K562 (cell line): ENCODE data around the gene ISG20L2. TPM values are rescaled to one million over a fixed set of nuclear protein-coding genes. Genes with fewer than 3 reads are reported as not detected.

ENCODE experiments used
- ATAC-seq: fragments of 200-7000 bp; cut with Tn5 transposase; 3 replicates; pipeline ENCODE4 v1.9.1; 2020; ENCODE audit warnings: moderate library complexity
- BruUV-seq: library from RNA; stranded (reverse); fragments of 400-500 nt; replicated peaks from 2 replicates; lab custom pipeline; 2021; lab: Mats Ljungman, UMichigan
- CTCF ChIA-PET: fragments of 300-600 bp; formaldehyde crosslinking; extraction: SDS; loops from one replicate; lab custom pipeline; 2021; ENCODE audit warnings: low intra/inter-chr PET ratio; lab: Yijun Ruan, JAX
- POLR2A ChIA-PET: fragments of 300-600, 350-650 bp; sonication (Branson Sonifier 250); formaldehyde crosslinking; extraction: SDS; loops from one replicate; lab custom pipeline; 2021; ENCODE audit warnings: antibody characterized with exemption, inconsistent platforms; lab: Yijun Ruan, JAX
- DNase-seq, 4 experiments: peaks; one replicate each; pipeline versions ENCODE4 v3.0.0 to v3.0.0-alpha.2; 2011 to 2018; ENCODE audit warnings: low spot score in 3 of 4, mixed read lengths in 3 of 4; ENCODE audit errors: extremely low read depth in 1 of 4
- FAIRE-seq: peaks from 2 replicates; lab custom pipeline; 2011; peaks lifted over from hg19 to GRCh38; lab: Jason Lieb, UNC
- H2AFZ ChIP-seq: 2 replicates; pipeline ENCODE4 v1.6.0; 2011; ENCODE audit warnings: low read depth, low read length, control low read depth, inconsistent platforms
- H3K27ac ChIP-seq: fragments of 200-600 bp; 3 replicates; pipeline ENCODE4 v1.8.0; 2011; ENCODE audit warnings: low read depth, mild to moderate bottlenecking, control low read depth, inconsistent platforms, low read length, moderate library complexity, mixed read lengths; ENCODE audit errors: extremely low read depth
- H3K27me3 ChIP-seq, 2 experiments: fragments of 300-600 bp in 1 of 2; 2 replicates in 1 of 2; 3 replicates in 1 of 2; pipeline versions ENCODE4 v1.6.0 to v1.8.0; 2011; ENCODE audit warnings: inconsistent platforms in 2 of 2, low read length in 2 of 2, mild to moderate bottlenecking in 1 of 2, mixed read lengths in 1 of 2, moderate library complexity in 1 of 2; ENCODE audit not compliant: control insufficient read depth in 2 of 2, insufficient read depth in 2 of 2
- H3K36me3 ChIP-seq: fragments of 300-600 bp; 3 replicates; pipeline ENCODE4 v1.8.0; 2011; ENCODE audit warnings: mild to moderate bottlenecking, low read length, inconsistent platforms; ENCODE audit not compliant: control insufficient read depth, insufficient read depth
- H3K4me1 ChIP-seq, 2 experiments: fragments of 200-600 bp in 1 of 2; replicated peaks in 1 of 2; 2 replicates in 1 of 2; 3 replicates in 1 of 2; pipeline versions ENCODE4 v1.5.1 to v1.8.0; 2011; ENCODE audit warnings: inconsistent platforms in 2 of 2, low read length in 2 of 2, mild to moderate bottlenecking in 1 of 2, mixed read lengths in 1 of 2, moderate library complexity in 1 of 2; ENCODE audit not compliant: control insufficient read depth in 2 of 2, insufficient read depth in 2 of 2
- H3K4me2 ChIP-seq: 2 replicates; pipeline ENCODE4 v1.6.1; 2011; ENCODE audit warnings: low read length, control low read depth, inconsistent platforms, mixed read lengths; ENCODE audit not compliant: insufficient read depth
- H3K4me3 ChIP-seq: fragments of 200-600 bp; sonication (generic), shearing (Covaris generic); 2 replicates; pipeline ENCODE4 v1.5.1; 2016; ENCODE audit warnings: control low read depth, inconsistent platforms
- H3K79me2 ChIP-seq: fragments of 200-600 bp; 3 replicates; pipeline ENCODE4 v1.8.0; 2011; ENCODE audit warnings: low read length, inconsistent platforms; ENCODE audit not compliant: control insufficient read depth, insufficient read depth
- H3K9ac ChIP-seq, 2 experiments: 2 replicates each; pipeline versions ENCODE4 v1.6.0 to v1.6.1; 2011; ENCODE audit warnings: low read depth in 2 of 2, low read length in 2 of 2, control low read depth in 1 of 2, inconsistent platforms in 1 of 2, mild to moderate bottlenecking in 1 of 2, mixed read lengths in 1 of 2; ENCODE audit not compliant: insufficient read depth in 1 of 2
- H3K9me1 ChIP-seq: one replicate; pipeline ENCODE4 v1.6.0; 2011; ENCODE audit warnings: inconsistent platforms, mild to moderate bottlenecking, low read length, moderate library complexity; ENCODE audit not compliant: control insufficient read depth, insufficient read depth
- H3K9me3 ChIP-seq: replicated peaks from 2 replicates; pipeline ENCODE4 v1.5.1; 2011; ENCODE audit warnings: low read depth, low read length, inconsistent platforms; ENCODE audit not compliant: control insufficient read depth, insufficient read depth
- H4K20me1 ChIP-seq: replicated peaks from 2 replicates; pipeline ENCODE4 v1.6.1; 2011; ENCODE audit warnings: low read length, inconsistent platforms, mixed read lengths; ENCODE audit not compliant: control insufficient read depth, insufficient read depth
- CSDE1 ChIP-seq, 2 experiments: fragments of 450-650 bp; IDR thresholded peaks; 2 replicates each; pipeline ENCODE4 v1.6.1; 2016; ENCODE audit warnings: mild to moderate bottlenecking in 1 of 2
- WGBS: fragments of 100-300 bp; shearing (Covaris generic); methylation state at CpG from one replicate; pipeline ENCODE4 v1.1.6; 2016; ENCODE audit warnings: low coverage, mixed read lengths; ENCODE audit not compliant: insufficient coverage; ENCODE audit errors: missing lambda C conversion rate; 5-methylcytosine and 5-hydroxymethylcytosine counted together
- in situ Hi-C: fragments of 300-500 bp; cut with MboI; formaldehyde crosslinking; loops from 4 replicates; pipeline ENCODE4 v1.15.0; 2018; ENCODE audit warnings: inconsistent platforms, mixed read lengths
- intact Hi-C: fragments of 100-400 bp; cut with micrococcal nuclease; formaldehyde crosslinking; loops from 2 replicates; pipeline ENCODE4 v1.14.2; 2022
- polyA plus RNA-seq, 8 experiments: library from polyadenylated mRNA; depleted of rRNA in 4 of 8; stranded (reverse) in 5 of 8; unstranded in 3 of 8; fragments of >200 nt; fragmentation: Nextera tagmentation in 2 of 8; fragmentation: Illumina TruSeq in 1 of 8; extraction: Ambion mirVana in 2 of 8; extraction: Trizol in 1 of 8; gene quantifications; 2 replicates each; pipeline versions ENCODE4 v1.2.1 to v1.2.3, GENCODE V29; 2011 to 2014; ENCODE audit warnings: inconsistent platforms in 1 of 8, missing spikeins in 1 of 8
- total RNA-seq, 7 experiments: library from RNA; depleted of rRNA in 6 of 7; stranded (reverse); fragments of >200 nt in 6 of 7; fragmentation: Illumina TruSeq in 2 of 7; extraction: Trizol in 2 of 7; gene quantifications; 2 replicates each; pipeline versions ENCODE4 v1.2.1 to v1.2.3, GENCODE V29; 2011 to 2021; ENCODE audit warnings: low replicate concordance in 1 of 7
- TF ChIP-seq, protein P1 (sequence below): fragments of 250-450 bp; sonication (Bioruptor Pico); IDR thresholded peaks from 2 replicates; pipeline ENCODE4 v1.4.0; 2020
- TF ChIP-seq, protein P2 (sequence below), 2 experiments: fragments of 450-650 bp in 1 of 2; sonication (generic) in 1 of 2; formaldehyde crosslinking in 1 of 2; IDR thresholded peaks; 2 replicates each; pipeline versions ENCODE4 v1.7.1 to v1.9.0; 2016 to 2022; ENCODE audit warnings: inconsistent platforms in 1 of 2, mild to moderate bottlenecking in 1 of 2, missing genetic modification reagents in 1 of 2

The ISG20L2 gene
- total and polyA plus RNA-seq, 9 of the 15 experiments (the other 6 are each of a cell fraction or from before 2014, with no cell fraction given), result 21.3 to 130 (median 50.3) TPM

GRCh38 chr1:156766298-156767100 is 37.9 kb upstream of the ISG20L2 start:
- peak overlapping the region; percentile 70 for H3K27ac ChIP-seq
- H3K79me2 ChIP-seq, result peaks cover 55% of the 10 kb centered on the region
- H4K20me1 ChIP-seq, result no peaks in the 10 kb centered on the region
- WGBS, result 11% methylated on average over 14 of the region's 14 CpGs
- CTCF ChIA-PET, result interaction anchor here (1.0 kb wide), 1 partner anchor 37 kb away, joined by 3 read pairs; no protein-coding TSS in a partner anchor
- ATAC-seq (no peak; the same call in 2 of the 3 replicates), DNase-seq (no peak), FAIRE-seq (no peak)
- no peaks in the 10 kb centered on the region for H3K27me3 ChIP-seq
- BruUV-seq, result TSS peak; percentile 91
- peak overlapping the region; percentile 89 for H2AFZ ChIP-seq
- H3K9me1 ChIP-seq, result no peaks in the 10 kb centered on the region
- peak overlapping the region; percentile 46 for H3K4me3 ChIP-seq
- H3K4me2 ChIP-seq, result peak overlapping the region; percentile 98
- peaks cover 18% of the 10 kb centered on the region for H3K36me3 ChIP-seq
- peaks cover 17 to 18% of the 10 kb centered on the region in 2 experiments; a peak in 3 of 5 replicates for H3K4me1 ChIP-seq
- POLR2A ChIA-PET, result interaction anchor here (0.5 to 3.2 kb wide), 18 partner anchors 10 to 104 kb away, joined by 3 to 27 read pairs (median 4); partner anchors contain the start of genes HDGF, ISG20L2, METTL25B and MRPL24
- peak overlapping the region; percentile 86 to 91 for H3K9ac ChIP-seq
- no peaks in the 10 kb centered on the region for H3K9me3 ChIP-seq
- intact Hi-C loops (loop anchor here (1.0 to 2.0 kb wide), 3 partner anchors 16 to 40 kb away; partner anchors contain the start of genes HDGF and MRPL24), in situ Hi-C loops (loop anchor here (5.0 kb wide), 1 partner anchor 39 kb away; the partner anchor contains the start of genes ISG20L2 and METTL25B)
- TF ChIP-seq CSDE1 (IDR thresholded peaks at IDR 0.05), result no peak
- TF ChIP-seq, protein P1, sequence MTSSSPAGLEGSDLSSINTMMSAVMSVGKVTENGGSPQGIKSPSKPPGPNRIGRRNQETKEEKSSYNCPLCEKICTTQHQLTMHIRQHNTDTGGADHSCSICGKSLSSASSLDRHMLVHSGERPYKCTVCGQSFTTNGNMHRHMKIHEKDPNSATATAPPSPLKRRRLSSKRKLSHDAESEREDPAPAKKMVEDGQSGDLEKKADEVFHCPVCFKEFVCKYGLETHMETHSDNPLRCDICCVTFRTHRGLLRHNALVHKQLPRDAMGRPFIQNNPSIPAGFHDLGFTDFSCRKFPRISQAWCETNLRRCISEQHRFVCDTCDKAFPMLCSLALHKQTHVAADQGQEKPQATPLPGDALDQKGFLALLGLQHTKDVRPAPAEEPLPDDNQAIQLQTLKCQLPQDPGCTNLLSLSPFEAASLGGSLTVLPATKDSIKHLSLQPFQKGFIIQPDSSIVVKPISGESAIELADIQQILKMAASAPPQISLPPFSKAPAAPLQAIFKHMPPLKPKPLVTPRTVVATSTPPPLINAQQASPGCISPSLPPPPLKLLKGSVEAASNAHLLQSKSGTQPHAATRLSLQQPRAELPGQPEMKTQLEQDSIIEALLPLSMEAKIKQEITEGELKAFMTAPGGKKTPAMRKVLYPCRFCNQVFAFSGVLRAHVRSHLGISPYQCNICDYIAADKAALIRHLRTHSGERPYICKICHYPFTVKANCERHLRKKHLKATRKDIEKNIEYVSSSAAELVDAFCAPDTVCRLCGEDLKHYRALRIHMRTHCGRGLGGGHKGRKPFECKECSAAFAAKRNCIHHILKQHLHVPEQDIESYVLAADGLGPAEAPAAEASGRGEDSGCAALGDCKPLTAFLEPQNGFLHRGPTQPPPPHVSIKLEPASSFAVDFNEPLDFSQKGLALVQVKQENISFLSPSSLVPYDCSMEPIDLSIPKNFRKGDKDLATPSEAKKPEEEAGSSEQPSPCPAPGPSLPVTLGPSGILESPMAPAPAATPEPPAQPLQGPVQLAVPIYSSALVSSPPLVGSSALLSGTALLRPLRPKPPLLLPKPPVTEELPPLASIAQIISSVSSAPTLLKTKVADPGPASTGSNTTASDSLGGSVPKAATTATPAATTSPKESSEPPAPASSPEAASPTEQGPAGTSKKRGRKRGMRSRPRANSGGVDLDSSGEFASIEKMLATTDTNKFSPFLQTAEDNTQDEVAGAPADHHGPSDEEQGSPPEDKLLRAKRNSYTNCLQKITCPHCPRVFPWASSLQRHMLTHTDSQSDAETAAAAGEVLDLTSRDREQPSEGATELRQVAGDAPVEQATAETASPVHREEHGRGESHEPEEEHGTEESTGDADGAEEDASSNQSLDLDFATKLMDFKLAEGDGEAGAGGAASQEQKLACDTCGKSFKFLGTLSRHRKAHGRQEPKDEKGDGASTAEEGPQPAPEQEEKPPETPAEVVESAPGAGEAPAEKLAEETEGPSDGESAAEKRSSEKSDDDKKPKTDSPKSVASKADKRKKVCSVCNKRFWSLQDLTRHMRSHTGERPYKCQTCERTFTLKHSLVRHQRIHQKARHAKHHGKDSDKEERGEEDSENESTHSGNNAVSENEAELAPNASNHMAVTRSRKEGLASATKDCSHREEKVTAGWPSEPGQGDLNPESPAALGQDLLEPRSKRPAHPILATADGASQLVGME, result 0 out of 2 replicates have a peak, but pooled peaks have one; percentile 8
- TF ChIP-seq, protein P2, sequence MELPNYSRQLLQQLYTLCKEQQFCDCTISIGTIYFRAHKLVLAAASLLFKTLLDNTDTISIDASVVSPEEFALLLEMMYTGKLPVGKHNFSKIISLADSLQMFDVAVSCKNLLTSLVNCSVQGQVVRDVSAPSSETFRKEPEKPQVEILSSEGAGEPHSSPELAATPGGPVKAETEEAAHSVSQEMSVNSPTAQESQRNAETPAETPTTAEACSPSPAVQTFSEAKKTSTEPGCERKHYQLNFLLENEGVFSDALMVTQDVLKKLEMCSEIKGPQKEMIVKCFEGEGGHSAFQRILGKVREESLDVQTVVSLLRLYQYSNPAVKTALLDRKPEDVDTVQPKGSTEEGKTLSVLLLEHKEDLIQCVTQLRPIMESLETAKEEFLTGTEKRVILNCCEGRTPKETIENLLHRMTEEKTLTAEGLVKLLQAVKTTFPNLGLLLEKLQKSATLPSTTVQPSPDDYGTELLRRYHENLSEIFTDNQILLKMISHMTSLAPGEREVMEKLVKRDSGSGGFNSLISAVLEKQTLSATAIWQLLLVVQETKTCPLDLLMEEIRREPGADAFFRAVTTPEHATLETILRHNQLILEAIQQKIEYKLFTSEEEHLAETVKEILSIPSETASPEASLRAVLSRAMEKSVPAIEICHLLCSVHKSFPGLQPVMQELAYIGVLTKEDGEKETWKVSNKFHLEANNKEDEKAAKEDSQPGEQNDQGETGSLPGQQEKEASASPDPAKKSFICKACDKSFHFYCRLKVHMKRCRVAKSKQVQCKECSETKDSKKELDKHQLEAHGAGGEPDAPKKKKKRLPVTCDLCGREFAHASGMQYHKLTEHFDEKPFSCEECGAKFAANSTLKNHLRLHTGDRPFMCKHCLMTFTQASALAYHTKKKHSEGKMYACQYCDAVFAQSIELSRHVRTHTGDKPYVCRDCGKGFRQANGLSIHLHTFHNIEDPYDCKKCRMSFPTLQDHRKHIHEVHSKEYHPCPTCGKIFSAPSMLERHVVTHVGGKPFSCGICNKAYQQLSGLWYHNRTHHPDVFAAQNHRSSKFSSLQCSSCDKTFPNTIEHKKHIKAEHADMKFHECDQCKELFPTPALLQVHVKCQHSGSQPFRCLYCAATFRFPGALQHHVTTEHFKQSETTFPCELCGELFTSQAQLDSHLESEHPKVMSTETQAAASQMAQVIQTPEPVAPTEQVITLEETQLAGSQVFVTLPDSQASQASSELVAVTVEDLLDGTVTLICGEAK (IDR thresholded peaks at IDR 0.05), result peak; percentile 20; the same call in 1 of the 2 replicates
- TF ChIP-seq, protein P2 (CRISPR knock-in tag; IDR thresholded peaks at IDR 0.05), result no peak
